D721Med (cell line): ENCODE results near the gene ARHGEF11.

Source experiments
- DNase-seq: peaks from one replicate; pipeline ENCODE4 v3.0.0; 2011; ENCODE audit warnings: low spot score; ENCODE audit not compliant: insufficient read length
- FAIRE-seq: peaks from 2 replicates; lab custom pipeline; 2011; peaks lifted over from hg19 to GRCh38; lab: Jason Lieb, UNC
- TF ChIP-seq, protein P1 (sequence below): IDR thresholded peaks from 2 replicates; pipeline ENCODE4 v1.5.1; 2012; ENCODE audit warnings: mild to moderate bottlenecking, control low read depth; ENCODE audit not compliant: insufficient read depth; ENCODE audit errors: missing control alignments

The ARHGEF11 gene

DNA sequence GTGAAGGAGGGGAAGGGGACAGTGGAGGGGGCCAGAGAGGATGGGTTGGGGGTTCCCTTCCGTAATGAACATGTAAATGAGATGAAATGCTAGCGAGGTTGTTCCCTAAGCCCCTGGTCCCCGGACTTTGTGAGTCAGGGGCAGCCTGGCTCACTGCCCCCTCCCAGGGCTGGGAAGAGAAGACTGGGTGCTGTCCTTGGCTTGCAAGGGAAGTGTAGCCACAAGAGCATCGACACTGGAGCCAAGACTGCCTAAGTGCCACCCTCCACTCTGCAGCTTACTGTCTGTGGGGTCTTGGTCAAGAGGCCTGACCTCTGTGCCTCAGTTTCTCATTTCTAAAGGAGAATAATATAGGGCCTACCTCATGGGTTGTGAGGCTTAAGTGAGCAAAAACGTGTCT lies 151.5 kb downstream of the ARHGEF11 start:
- TF ChIP-seq, protein P1, sequence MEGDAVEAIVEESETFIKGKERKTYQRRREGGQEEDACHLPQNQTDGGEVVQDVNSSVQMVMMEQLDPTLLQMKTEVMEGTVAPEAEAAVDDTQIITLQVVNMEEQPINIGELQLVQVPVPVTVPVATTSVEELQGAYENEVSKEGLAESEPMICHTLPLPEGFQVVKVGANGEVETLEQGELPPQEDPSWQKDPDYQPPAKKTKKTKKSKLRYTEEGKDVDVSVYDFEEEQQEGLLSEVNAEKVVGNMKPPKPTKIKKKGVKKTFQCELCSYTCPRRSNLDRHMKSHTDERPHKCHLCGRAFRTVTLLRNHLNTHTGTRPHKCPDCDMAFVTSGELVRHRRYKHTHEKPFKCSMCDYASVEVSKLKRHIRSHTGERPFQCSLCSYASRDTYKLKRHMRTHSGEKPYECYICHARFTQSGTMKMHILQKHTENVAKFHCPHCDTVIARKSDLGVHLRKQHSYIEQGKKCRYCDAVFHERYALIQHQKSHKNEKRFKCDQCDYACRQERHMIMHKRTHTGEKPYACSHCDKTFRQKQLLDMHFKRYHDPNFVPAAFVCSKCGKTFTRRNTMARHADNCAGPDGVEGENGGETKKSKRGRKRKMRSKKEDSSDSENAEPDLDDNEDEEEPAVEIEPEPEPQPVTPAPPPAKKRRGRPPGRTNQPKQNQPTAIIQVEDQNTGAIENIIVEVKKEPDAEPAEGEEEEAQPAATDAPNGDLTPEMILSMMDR = no peak
- no peak for FAIRE-seq
- DNase-seq = no peak

DNA sequence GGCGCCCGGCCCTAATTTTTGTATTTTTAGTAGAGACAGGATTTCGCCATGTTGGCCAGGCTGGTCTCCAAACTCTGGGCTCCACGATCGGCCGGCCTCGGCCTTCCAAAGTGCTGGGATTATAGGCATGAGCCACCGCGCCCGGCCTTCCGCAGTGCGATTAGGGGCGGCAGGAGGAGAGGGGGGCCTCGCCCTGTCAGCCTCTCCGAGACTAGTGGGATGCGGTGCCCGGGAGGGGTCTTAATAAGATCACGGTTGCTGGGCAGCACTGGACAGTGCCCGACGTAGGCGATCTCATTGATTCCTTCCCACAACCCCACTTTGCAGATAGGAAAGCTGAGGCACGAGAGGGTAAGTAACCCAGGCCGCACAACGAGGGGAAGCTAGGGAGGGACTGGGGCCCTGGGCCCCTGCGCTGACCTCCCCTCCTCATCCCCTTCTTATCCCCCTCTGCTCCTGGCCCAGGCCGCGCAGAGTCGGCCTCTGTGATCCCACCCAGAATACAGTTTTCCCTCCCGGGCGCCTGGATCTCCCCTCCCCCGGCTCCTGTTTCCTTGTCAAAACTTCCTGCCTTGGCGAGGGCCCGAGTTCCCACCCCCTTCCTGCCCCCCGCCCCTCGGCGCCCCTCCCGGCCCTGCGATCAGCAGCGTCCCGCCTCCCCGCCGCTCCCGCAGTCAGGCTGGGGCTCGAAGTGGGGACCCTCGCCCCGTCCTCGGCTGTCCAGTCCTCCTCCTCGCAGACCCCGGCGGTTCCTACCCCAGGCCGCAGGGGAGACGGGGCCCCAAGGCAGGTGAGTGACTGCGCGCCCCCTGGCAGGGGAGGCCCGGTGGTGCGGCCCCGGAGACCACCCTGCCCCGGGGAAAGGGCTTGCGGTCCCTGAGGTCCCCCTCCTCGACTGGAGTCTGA lies 152.2 kb downstream of the ARHGEF11 start, which contains the start of gene PEAR1:
Gene PEAR1 (plus strand): TSS at position 671 of the 906 bp plus-strand sequence. CDS start 10,209 bp downstream, outside the sequence.
- FAIRE-seq (no peak), DNase-seq (no peak)
- TF ChIP-seq, protein P1 = no peak

DNA sequence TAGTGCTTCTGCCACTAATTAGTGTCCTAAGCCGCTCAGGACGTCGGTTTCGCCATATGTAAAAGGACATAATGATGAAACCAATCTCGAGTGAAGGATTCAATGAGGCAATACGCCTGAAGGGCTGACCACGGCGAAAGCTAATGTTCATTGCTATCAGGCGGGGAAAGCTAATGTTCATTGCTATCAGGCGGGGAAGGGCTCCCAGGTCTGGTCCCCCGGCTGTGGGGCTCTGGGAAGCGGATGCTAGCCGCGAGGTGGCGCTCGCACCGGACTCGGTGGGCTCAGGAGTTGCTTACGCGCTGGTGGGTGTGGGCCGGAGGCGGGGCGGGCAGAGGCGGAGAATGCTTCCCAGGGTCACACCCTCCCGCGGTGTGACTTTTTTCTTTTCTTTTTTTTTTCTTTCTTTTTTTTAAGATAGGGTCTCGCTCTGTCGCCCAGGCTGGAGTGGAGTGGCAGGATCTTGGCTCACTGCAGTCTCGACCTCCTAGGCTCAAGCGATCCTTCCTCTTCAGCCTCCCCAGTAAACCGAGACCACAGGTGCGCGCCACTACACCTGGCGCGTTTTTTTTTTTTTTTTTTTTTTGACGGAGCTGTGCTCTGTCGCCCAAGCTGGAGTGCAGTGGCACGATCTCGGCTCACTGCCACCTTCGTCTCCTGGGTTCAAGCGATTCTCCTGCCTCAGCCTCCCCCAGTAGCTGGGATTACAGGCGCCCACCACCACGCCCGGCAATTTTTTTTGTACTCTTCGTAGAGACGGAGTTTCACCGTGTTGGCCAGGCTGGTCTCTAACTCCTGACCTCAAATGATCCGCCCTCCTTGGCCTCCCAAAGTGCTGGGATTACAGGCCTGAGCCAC lies 153.1 kb downstream of the ARHGEF11 start:
- TF ChIP-seq, protein P1 = peak; percentile 92
- DNase-seq = peak; percentile 88
- no peak for FAIRE-seq

DNA sequence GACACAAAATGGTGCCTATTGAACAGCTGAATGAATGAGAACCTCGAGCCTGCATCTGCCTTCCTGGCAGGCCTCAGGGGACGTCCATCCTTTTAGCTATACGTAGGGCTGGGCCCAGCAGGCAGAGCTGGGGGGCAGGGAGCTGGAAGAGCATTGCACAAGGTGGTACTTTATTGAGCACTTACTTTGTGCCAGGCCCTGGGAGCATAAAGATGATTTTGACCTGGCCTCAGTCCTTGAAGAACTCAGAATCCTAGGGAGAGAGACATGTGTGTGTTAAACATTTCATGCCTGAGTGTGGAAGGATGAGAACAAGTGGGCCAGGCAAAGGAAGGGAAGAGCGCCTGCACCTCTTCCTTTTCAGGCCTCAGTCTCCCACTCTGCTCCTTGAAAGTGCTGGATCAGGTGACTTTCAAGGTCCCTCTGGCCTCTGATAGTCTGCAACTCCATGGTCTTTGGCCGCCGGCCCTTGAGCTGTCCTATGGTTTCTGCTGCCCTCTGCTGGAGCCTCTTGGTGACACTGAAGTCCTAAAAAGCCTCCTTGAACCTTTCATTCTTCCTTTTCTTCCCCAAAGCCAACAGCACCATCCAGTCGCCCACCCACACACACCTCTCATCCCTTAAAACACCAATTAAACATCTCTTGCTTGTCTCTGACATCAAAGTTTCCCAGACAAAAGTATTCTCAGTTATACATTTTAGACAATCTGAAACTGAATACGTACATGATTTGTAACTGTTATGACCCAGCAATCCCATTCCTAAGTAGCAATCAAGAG lies 155.6 kb downstream of the ARHGEF11 start:
- FAIRE-seq (peak; percentile 70), DNase-seq (peak; percentile 83)

DNA sequence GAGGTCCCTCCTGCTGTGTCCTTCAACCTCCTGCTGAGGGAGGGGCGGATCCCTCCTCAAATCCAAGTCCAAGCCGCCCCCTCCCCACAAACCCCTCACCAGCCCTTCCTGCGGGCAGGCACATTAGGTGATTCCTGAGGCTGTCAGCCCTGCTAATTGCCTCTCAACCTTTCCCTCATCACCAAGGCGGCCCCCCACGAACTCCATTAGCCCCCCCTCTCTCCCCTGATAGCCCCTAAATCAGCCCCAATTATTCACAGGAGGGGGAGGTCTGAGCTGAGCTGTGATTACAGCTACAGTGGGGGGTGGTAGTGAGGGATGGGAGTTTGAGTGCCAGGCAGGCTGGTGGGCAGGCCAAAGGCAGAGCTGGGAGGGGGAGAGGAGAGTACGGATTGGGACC lies 157.8 kb downstream of the ARHGEF11 start:
- DNase-seq (no peak), FAIRE-seq (no peak)
- TF ChIP-seq, protein P1 = no peak

More for the DNA sequence above, 155.6 kb downstream of the ARHGEF11 start:
- TF ChIP-seq, protein P1 = peak; percentile 98

DNA sequence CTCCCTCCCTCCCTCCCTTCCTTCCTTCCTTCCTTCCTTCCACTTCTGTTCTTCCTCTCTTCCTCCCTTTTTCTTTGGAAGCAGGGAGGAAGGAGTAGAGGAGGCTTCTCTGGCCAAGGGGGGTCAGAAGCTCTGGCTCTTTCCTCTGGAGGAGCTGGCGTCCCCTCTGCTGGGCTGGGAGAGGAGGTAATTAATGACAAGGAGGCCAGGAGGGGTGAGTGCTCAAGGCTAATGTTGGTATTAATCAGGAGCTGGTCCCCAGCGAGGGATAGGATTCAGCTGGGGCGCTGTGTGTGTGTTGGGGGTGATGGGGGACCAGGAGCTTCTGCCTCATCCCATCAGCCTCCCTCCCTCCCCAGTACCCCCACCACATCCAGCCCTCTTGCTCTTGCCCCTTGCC lies 158.2 kb downstream of the ARHGEF11 start:
- no peak for FAIRE-seq
- DNase-seq = no peak
- TF ChIP-seq, protein P1 = no peak
